ENCODE results near the gene JAK3.

DNA sequence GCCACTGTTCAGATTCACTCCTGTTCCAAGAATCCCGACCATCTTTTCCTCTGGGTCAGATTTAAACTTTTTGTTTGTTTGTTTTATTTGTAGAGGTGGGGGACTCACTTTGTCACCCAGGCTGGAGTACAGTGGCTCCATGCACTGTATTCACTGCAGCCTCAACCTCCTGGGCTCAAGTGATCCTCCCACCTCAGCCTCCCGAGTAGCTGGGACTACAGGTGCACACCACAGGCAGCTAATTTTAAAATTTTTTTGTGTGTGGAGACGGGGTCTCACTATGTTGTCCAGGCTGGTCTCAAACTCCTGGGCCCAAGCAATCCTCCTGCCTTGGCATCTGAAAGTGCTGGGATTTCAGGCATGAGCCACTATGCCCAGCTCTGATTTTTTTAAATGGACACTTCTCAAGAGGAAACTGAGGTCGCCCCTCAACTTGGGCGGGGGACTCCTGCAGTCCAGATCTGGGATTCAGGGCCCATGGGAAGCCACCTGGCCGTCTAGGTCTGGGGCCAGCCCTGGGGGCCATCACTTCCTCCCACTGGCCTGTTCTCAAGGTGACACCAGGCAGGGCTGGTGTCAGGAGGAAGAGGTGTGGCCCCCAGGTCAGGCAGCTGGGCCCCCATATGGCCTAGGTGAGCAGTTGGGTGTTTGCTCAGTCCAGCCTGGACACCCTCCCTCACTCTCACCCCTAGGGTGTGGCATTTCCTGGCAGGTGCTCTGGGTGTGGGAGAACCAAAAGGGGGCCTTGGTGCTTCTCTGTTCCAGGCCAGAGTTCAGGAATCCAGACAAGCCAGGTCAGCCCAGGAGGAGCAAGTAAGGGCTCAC lies 51.6 kb downstream of the JAK3 start:
- TF ChIP-seq POLR2AphosphoS5 (IDR thresholded peaks at IDR 0.05) (peak in 1 of 4 donors; percentile 16), EP300 (IDR thresholded peaks at IDR 0.05) (no peak)
- TF ChIP-seq, protein P1, sequence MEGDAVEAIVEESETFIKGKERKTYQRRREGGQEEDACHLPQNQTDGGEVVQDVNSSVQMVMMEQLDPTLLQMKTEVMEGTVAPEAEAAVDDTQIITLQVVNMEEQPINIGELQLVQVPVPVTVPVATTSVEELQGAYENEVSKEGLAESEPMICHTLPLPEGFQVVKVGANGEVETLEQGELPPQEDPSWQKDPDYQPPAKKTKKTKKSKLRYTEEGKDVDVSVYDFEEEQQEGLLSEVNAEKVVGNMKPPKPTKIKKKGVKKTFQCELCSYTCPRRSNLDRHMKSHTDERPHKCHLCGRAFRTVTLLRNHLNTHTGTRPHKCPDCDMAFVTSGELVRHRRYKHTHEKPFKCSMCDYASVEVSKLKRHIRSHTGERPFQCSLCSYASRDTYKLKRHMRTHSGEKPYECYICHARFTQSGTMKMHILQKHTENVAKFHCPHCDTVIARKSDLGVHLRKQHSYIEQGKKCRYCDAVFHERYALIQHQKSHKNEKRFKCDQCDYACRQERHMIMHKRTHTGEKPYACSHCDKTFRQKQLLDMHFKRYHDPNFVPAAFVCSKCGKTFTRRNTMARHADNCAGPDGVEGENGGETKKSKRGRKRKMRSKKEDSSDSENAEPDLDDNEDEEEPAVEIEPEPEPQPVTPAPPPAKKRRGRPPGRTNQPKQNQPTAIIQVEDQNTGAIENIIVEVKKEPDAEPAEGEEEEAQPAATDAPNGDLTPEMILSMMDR (IDR thresholded peaks at IDR 0.05) = no peak
